ENCODE measurements around the gene ADIPOR2.
A peak's percentile ranks its signal among the peaks of the same experiment; 100 is the strongest.

Gene ADIPOR2

GRCh38 chr12:1800401-1801302 is 109.8 kb downstream of the ADIPOR2 start:
- DNase-seq = no peak

- DNase-seq = no peak
These were observed 110.6 kb downstream of the ADIPOR2 start for GRCh38 chr12:1801303-1801975.

- no peak for DNase-seq
These were observed 112.9 kb downstream of the ADIPOR2 start for GRCh38 chr12:1803736-1804135.

- peak; percentile 82 for DNase-seq
These were observed 113.9 kb downstream of the ADIPOR2 start for GRCh38 chr12:1804545-1805332.

- no peak for DNase-seq
These were observed 114.7 kb downstream of the ADIPOR2 start for GRCh38 chr12:1805441-1806081.

GRCh38 chr12:1806301-1807086 is 115.6 kb downstream of the ADIPOR2 start:
- DNase-seq = no peak

- no peak for DNase-seq
These were observed 116.4 kb downstream of the ADIPOR2 start for GRCh38 chr12:1807087-1807860.

GRCh38 chr12:1808036-1808797 is 117.3 kb downstream of the ADIPOR2 start:
- DNase-seq = no peak

GRCh38 chr12:1808798-1809480 is 118.1 kb downstream of the ADIPOR2 start:
- DNase-seq = no peak

- DNase-seq = no peak
These were observed 118.8 kb downstream of the ADIPOR2 start for GRCh38 chr12:1809591-1810190.

- DNase-seq = no peak
These were observed 119.5 kb downstream of the ADIPOR2 start for GRCh38 chr12:1810201-1810930.

- DNase-seq = no peak
These were observed 120.0 kb downstream of the ADIPOR2 start for GRCh38 chr12:1810931-1811280.

GRCh38 chr12:1811281-1811947 is 120.5 kb downstream of the ADIPOR2 start:
- DNase-seq = peak; percentile 34

- no peak for DNase-seq
These were observed 121.0 kb downstream of the ADIPOR2 start for GRCh38 chr12:1811948-1812291.

- DNase-seq = no peak
These were observed 121.9 kb downstream of the ADIPOR2 start for GRCh38 chr12:1812650-1813302.

- no peak for DNase-seq
These were observed 123.4 kb downstream of the ADIPOR2 start for GRCh38 chr12:1814266-1814665.

- DNase-seq = no peak
These were observed 124.2 kb downstream of the ADIPOR2 start for GRCh38 chr12:1815108-1815507.
